GM23338 (cell line): ENCODE measurements around the gene ITSN2. TPM values are rescaled to one million over a fixed set of nuclear protein-coding genes. Genes with fewer than 3 reads are reported as not detected.

Source experiments
- ATAC-seq: fragments of 200-7000 bp; cut with Tn5 transposase; 3 replicates; pipeline ENCODE4 v1.9.1; 2020
- DNase-seq: peaks from one replicate; pipeline ENCODE4 v3.0.0-alpha.2; 2015; ENCODE audit warnings: low spot score
- H2AFZ ChIP-seq: fragments of 200-600 bp; sonication (generic); 2 replicates; pipeline ENCODE4 v1.8.0; 2016; ENCODE audit warnings: antibody characterized with exemption, mild to moderate bottlenecking, moderate library complexity
- H3F3A ChIP-seq: fragments of 200-600 bp; sonication (generic); replicated peaks from 2 replicates; pipeline ENCODE4 v1.8.0; 2017; ENCODE audit warnings: antibody characterized with exemption, mixed run types, low read depth
- H3K27ac ChIP-seq: fragments of 200-600 bp; sonication (generic); 2 replicates; pipeline ENCODE4 v1.6.1; 2016; ENCODE audit warnings: low read depth
- H3K27me3 ChIP-seq: fragments of 200-600 bp; sonication (generic); 2 replicates; pipeline ENCODE4 v1.8.0; 2016; ENCODE audit warnings: mild to moderate bottlenecking, mixed run types, moderate library complexity; ENCODE audit not compliant: insufficient read depth
- H3K36me3 ChIP-seq: fragments of 200-600 bp; sonication (generic); 2 replicates; pipeline ENCODE4 v1.8.0; 2016; ENCODE audit warnings: mild to moderate bottlenecking; ENCODE audit not compliant: insufficient read depth
- H3K4me1 ChIP-seq: fragments of 200-600 bp; sonication (generic); 2 replicates; pipeline ENCODE4 v1.8.0; 2016; ENCODE audit warnings: mild to moderate bottlenecking, moderate library complexity; ENCODE audit not compliant: insufficient read depth
- H3K4me2 ChIP-seq: fragments of 200-600 bp; sonication (generic); 2 replicates; pipeline ENCODE4 v1.7.1; 2017; ENCODE audit warnings: mixed run types
- H3K4me3 ChIP-seq: fragments of 200-600 bp; sonication (generic); 2 replicates; pipeline ENCODE4 v1.6.1; 2016; ENCODE audit warnings: mixed run types
- H3K79me2 ChIP-seq: fragments of 200-600 bp; sonication (generic); replicated peaks from 2 replicates; pipeline ENCODE4 v1.8.0; 2017; ENCODE audit warnings: mild to moderate bottlenecking; ENCODE audit not compliant: insufficient read depth
- H3K9me2 ChIP-seq: fragments of 200-600 bp; sonication (generic); 2 replicates; pipeline ENCODE4 v1.8.0; 2017; ENCODE audit not compliant: insufficient read depth
- H4K20me1 ChIP-seq: fragments of 200-600 bp; sonication (generic); replicated peaks from 2 replicates; pipeline ENCODE4 v1.8.0; 2017; ENCODE audit warnings: mild to moderate bottlenecking; ENCODE audit not compliant: insufficient read depth
- H3K27ac Mint-ChIP-seq: 2 replicates; pipeline ENCODE4 v1.8.0; 2020; ENCODE audit warnings: inconsistent platforms, mild to moderate bottlenecking, moderate library complexity, mixed read lengths
- H3K27me3 Mint-ChIP-seq: 3 replicates; pipeline ENCODE4 v1.8.0; 2022; ENCODE audit warnings: low read depth, mild to moderate bottlenecking, moderate library complexity, mixed read lengths, inconsistent platforms; ENCODE audit not compliant: insufficient read depth, poor library complexity
- H3K36me3 Mint-ChIP-seq: 3 replicates; pipeline ENCODE4 v1.8.0; 2021; ENCODE audit warnings: low read depth, mild to moderate bottlenecking, inconsistent platforms, moderate library complexity, mixed read lengths
- H3K4me1 Mint-ChIP-seq: 3 replicates; pipeline ENCODE4 v1.8.0; 2020; ENCODE audit warnings: mild to moderate bottlenecking, inconsistent platforms, mixed read lengths
- H3K4me3 Mint-ChIP-seq: 3 replicates; pipeline ENCODE4 v1.8.0; 2021; ENCODE audit warnings: moderate library complexity, mild to moderate bottlenecking, inconsistent platforms, mixed read lengths
- H3K9me3 Mint-ChIP-seq: 3 replicates; pipeline ENCODE4 v1.8.0; 2020; ENCODE audit warnings: moderate library complexity, mild to moderate bottlenecking, inconsistent platforms, mixed read lengths
- CREB1 ChIP-seq: fragments of 250-450 bp; sonication (Bioruptor Pico); IDR thresholded peaks from 2 replicates; pipeline ENCODE4 v1.5.0; 2020; ENCODE audit warnings: low read depth, mild to moderate bottlenecking, moderate library complexity
- CTCF ChIP-seq, 2 experiments: fragments of 200-600 bp in 1 of 2; sonication (generic) in 1 of 2; conservative IDR thresholded peaks; 2 replicates each; pipeline versions ENCODE4 v1.5.1 to v1.6.1; 2016 to 2017; ENCODE audit warnings: antibody characterized with exemption in 2 of 2, low read depth in 2 of 2, mild to moderate bottlenecking in 2 of 2, moderate library complexity in 1 of 2
- ETS1 ChIP-seq: IDR thresholded peaks from 2 replicates; pipeline ENCODE4 v1.6.1; 2016; ENCODE audit warnings: antibody characterized with exemption
- EZH2 ChIP-seq: fragments of 200-600 bp; sonication (generic); IDR thresholded peaks from one replicate; pipeline ENCODE4 v1.8.0; 2017; ENCODE audit warnings: antibody characterized with exemption, mild to moderate bottlenecking, low read depth; ENCODE audit not compliant: unreplicated experiment
- EZH2phosphoT487 ChIP-seq: fragments of 200-600 bp; sonication (generic); IDR thresholded peaks from one replicate; pipeline ENCODE4 v1.8.1; 2018; ENCODE audit warnings: antibody characterized with exemption; ENCODE audit not compliant: unreplicated experiment
- JUNB ChIP-seq: IDR thresholded peaks from one replicate; pipeline ENCODE4 v1.6.1; 2016; ENCODE audit warnings: antibody characterized with exemption; ENCODE audit not compliant: unreplicated experiment
- NANOG ChIP-seq: IDR thresholded peaks from 2 replicates; pipeline ENCODE4 v1.6.1; 2016; ENCODE audit warnings: antibody characterized with exemption, borderline replicate concordance
- POLR2AphosphoS5 ChIP-seq: IDR thresholded peaks from 2 replicates; pipeline ENCODE4 v1.6.1; 2016; ENCODE audit warnings: antibody characterized with exemption, low read depth
- REST ChIP-seq: IDR thresholded peaks from one replicate; pipeline ENCODE4 v1.6.1; 2018; ENCODE audit warnings: antibody characterized with exemption; ENCODE audit not compliant: unreplicated experiment
- STAT1 ChIP-seq: IDR thresholded peaks from one replicate; pipeline ENCODE4 v1.6.1; 2016; ENCODE audit warnings: antibody characterized with exemption; ENCODE audit not compliant: unreplicated experiment
- ZNF114 ChIP-seq: fragments of 250-450 bp; sonication (Bioruptor Pico); IDR thresholded peaks from 2 replicates; pipeline ENCODE4 v1.5.0; 2020; ENCODE audit warnings: mild to moderate bottlenecking, moderate library complexity
- ZNF331 ChIP-seq: fragments of 250-450 bp; sonication (Bioruptor Pico); IDR thresholded peaks from 2 replicates; pipeline ENCODE4 v1.5.0; 2020; ENCODE audit warnings: low read depth, mild to moderate bottlenecking, moderate library complexity
- polyA plus RNA-seq: library from polyadenylated mRNA; unstranded; fragments of >200 nt; fragmentation: Nextera tagmentation; extraction: Ambion mirVana; gene quantifications from 2 replicates; pipeline ENCODE4 v1.2.1, GENCODE V29; 2016
- total RNA-seq: library from RNA; depleted of rRNA; stranded (reverse); fragments of >200 nt; shearing (Covaris generic); gene quantifications from 2 replicates; pipeline ENCODE4 v1.2.3, GENCODE V29; 2014

Gene ITSN2
- total and polyA plus RNA-seq, 2 experiments from 2014 or later: 17.1 to 17.8 TPM

- DNase-seq (no peak), ATAC-seq (no peak)
- Mint-ChIP-seq H3K9me3 (peaks cover 10% of the 10 kb centered on the region; the same call in 2 of the 3 replicates), H3K4me3 (no peak overlapping the region), H3K27ac (no peak overlapping the region), H3K36me3 (peaks cover 11% of the 10 kb centered on the region; the same call in 2 of the 3 replicates), H3K27me3 (peaks cover 5% of the 10 kb centered on the region), H3K4me1 (no peaks in the 10 kb centered on the region)
- no peaks in the 10 kb centered on the region for H3K79me2 ChIP-seq
- no peak overlapping the region for H3K4me2 ChIP-seq
- TF ChIP-seq CTCF (conservative IDR thresholded peaks at IDR 0.05; ENCODE audit: low read depth in 2 of 2) (no peak), NANOG (no peak), REST (no peak), EZH2phosphoT487 (no peak), CREB1 (no peak), JUNB (no peak)
- no peaks in the 10 kb centered on the region for H3F3A ChIP-seq
- H3K9me2 ChIP-seq: no peaks in the 10 kb centered on the region
- no peaks in the 10 kb centered on the region for H3K4me1 ChIP-seq
- no peak overlapping the region for H3K27ac ChIP-seq
- H3K27me3 ChIP-seq: no peaks in the 10 kb centered on the region
- no peak overlapping the region for H2AFZ ChIP-seq
- no peaks in the 10 kb centered on the region for H3K36me3 ChIP-seq
- no peak overlapping the region for H3K4me3 ChIP-seq
- no peaks in the 10 kb centered on the region for H4K20me1 ChIP-seq
Observed at GRCh38 chr2:24160761-24161160, 199.6 kb downstream of the ITSN2 start.

GRCh38 chr2:24159708-24160107 lies 200.6 kb downstream of the ITSN2 start:
- Histone ChIP-seq H3K9me2 (no peaks in the 10 kb centered on the region), H3K4me1 (no peaks in the 10 kb centered on the region), H3K79me2 (no peaks in the 10 kb centered on the region), H3K4me3 (no peak overlapping the region), H4K20me1 (no peaks in the 10 kb centered on the region), H3K36me3 (no peaks in the 10 kb centered on the region), H3F3A (no peaks in the 10 kb centered on the region), H3K4me2 (no peak overlapping the region), H3K27me3 (no peaks in the 10 kb centered on the region), H2AFZ (no peak overlapping the region), H3K27ac (no peak overlapping the region)
- Mint-ChIP-seq H3K4me3 (no peak overlapping the region), H3K4me1 (no peaks in the 10 kb centered on the region), H3K9me3 (peaks cover 10% of the 10 kb centered on the region; the same call in 2 of the 3 replicates), H3K27me3 (peaks cover 2% of the 10 kb centered on the region), H3K36me3 (peaks cover 11% of the 10 kb centered on the region; the same call in 2 of the 3 replicates), H3K27ac (no peak overlapping the region)
- DNase-seq (no peak), ATAC-seq (no peak)
- TF ChIP-seq EZH2phosphoT487 (no peak), CREB1 (no peak), ZNF331 (CRISPR knock-in tag) (no peak), POLR2AphosphoS5 (no peak), ETS1 (no peak), REST (no peak), CTCF (conservative IDR thresholded peaks at IDR 0.05; ENCODE audit: low read depth in 2 of 2) (no peak), NANOG (no peak), STAT1 (no peak), JUNB (no peak), ZNF114 (CRISPR knock-in tag) (no peak), EZH2 (no peak)
